HFFc6 (cell line): ENCODE data around the gene TBX2. TPM values are rescaled to one million over a fixed set of nuclear protein-coding genes. Genes with fewer than 3 reads are reported as not detected.

ENCODE experiments used
- DNase-seq: peaks from one replicate; pipeline ENCODE4 v3.0.0-alpha.2; 2018
- H3K27ac Mint-ChIP-seq: 2 replicates; pipeline ENCODE4 v1.8.0; 2020; ENCODE audit warnings: mild to moderate bottlenecking, mixed read lengths
- H3K27me3 Mint-ChIP-seq: 2 replicates; pipeline ENCODE4 v1.8.0; 2021; ENCODE audit warnings: mild to moderate bottlenecking, moderate library complexity, mixed read lengths; ENCODE audit not compliant: insufficient read depth
- H3K36me3 Mint-ChIP-seq: 2 replicates; pipeline ENCODE4 v1.8.0; 2021; ENCODE audit warnings: low read depth, mixed read lengths
- H3K4me1 Mint-ChIP-seq: 2 replicates; pipeline ENCODE4 v1.8.0; 2020; ENCODE audit warnings: low read depth, mixed read lengths
- H3K4me3 Mint-ChIP-seq: 2 replicates; pipeline ENCODE4 v1.8.0; 2020; ENCODE audit warnings: mild to moderate bottlenecking, moderate library complexity, mixed read lengths
- H3K9me3 Mint-ChIP-seq: 2 replicates; pipeline ENCODE4 v1.8.0; 2020; ENCODE audit warnings: mild to moderate bottlenecking, mixed read lengths
- CTCF ChIP-seq: fragments of 200-600 bp; sonication (generic); IDR thresholded peaks from 2 replicates; pipeline ENCODE4 v1.5.0; 2021; ENCODE audit warnings: antibody characterized with exemption, mild to moderate bottlenecking
- total RNA-seq, 6 experiments: library from RNA; stranded (reverse); fragmentation: NEBNext Ultra II Directional; extraction: Animal tissue kit (Norgen Biotek cat#: 25700); gene quantifications; 2 replicates in 1 of 6; 3 replicates in 5 of 6; pipeline ENCODE4 v1.2.3, GENCODE V29; 2021

Gene TBX2
- total RNA-seq, 6 experiments from 2014 or later: 42.3 to 71.4 (median 67.3) TPM

- H3K27me3 Mint-ChIP-seq: no peaks in the 10 kb centered on the region; the same call in 1 of the 2 replicates
- H3K27ac Mint-ChIP-seq: no peak overlapping the region
- H3K4me1 Mint-ChIP-seq: no peaks in the 10 kb centered on the region; the same call in 1 of the 2 replicates
- no peak for TF ChIP-seq CTCF
- no peaks in the 10 kb centered on the region for H3K36me3 Mint-ChIP-seq
- no peak overlapping the region for H3K4me3 Mint-ChIP-seq
- H3K9me3 Mint-ChIP-seq: no peaks in the 10 kb centered on the region
- DNase-seq: no peak
These were observed 31.4 kb upstream of the TBX2 start for GRCh38 chr17:61368049-61368831.

- Mint-ChIP-seq H3K9me3 (no peaks in the 10 kb centered on the region), H3K4me3 (no peak overlapping the region), H3K4me1 (no peaks in the 10 kb centered on the region; the same call in 1 of the 2 replicates), H3K36me3 (no peaks in the 10 kb centered on the region), H3K27me3 (no peaks in the 10 kb centered on the region; the same call in 1 of the 2 replicates), H3K27ac (no peak overlapping the region)
- no peak for DNase-seq
- no peak for TF ChIP-seq CTCF
These were observed 30.7 kb upstream of the TBX2 start for GRCh38 chr17:61368832-61369450.

- DNase-seq: no peak
- H3K9me3 Mint-ChIP-seq: no peaks in the 10 kb centered on the region
- no peaks in the 10 kb centered on the region for H3K36me3 Mint-ChIP-seq
- H3K27ac Mint-ChIP-seq: no peak overlapping the region
- H3K27me3 Mint-ChIP-seq: no peaks in the 10 kb centered on the region
- no peak for TF ChIP-seq CTCF
- H3K4me3 Mint-ChIP-seq: no peak overlapping the region
- H3K4me1 Mint-ChIP-seq: no peaks in the 10 kb centered on the region; the same call in 1 of the 2 replicates
These were observed 29.9 kb upstream of the TBX2 start for GRCh38 chr17:61369751-61370150.

- Mint-ChIP-seq H3K9me3 (no peaks in the 10 kb centered on the region), H3K4me1 (no peaks in the 10 kb centered on the region; the same call in 1 of the 2 replicates), H3K27ac (no peak overlapping the region), H3K4me3 (no peak overlapping the region), H3K36me3 (no peaks in the 10 kb centered on the region), H3K27me3 (no peaks in the 10 kb centered on the region)
- no peak for DNase-seq
- TF ChIP-seq CTCF: no peak
These were observed 28.5 kb upstream of the TBX2 start for GRCh38 chr17:61371179-61371578.

GRCh38 chr17:61371606-61372005 is 28.0 kb upstream of the TBX2 start:
- no peaks in the 10 kb centered on the region for H3K9me3 Mint-ChIP-seq
- H3K4me1 Mint-ChIP-seq: no peaks in the 10 kb centered on the region; the same call in 1 of the 2 replicates
- DNase-seq: no peak
- no peak overlapping the region for H3K4me3 Mint-ChIP-seq
- no peak for TF ChIP-seq CTCF
- no peaks in the 10 kb centered on the region for H3K27me3 Mint-ChIP-seq
- H3K36me3 Mint-ChIP-seq: no peaks in the 10 kb centered on the region
- no peak overlapping the region for H3K27ac Mint-ChIP-seq
